Activated CD4-positive, alpha-beta T cell treated with anti-CD3 and anti-CD28 coated beads, Interleukin-2, amount 10 ng/mL, durations not matched to agents 24 days and 14 days (primary cell): ENCODE measurements around the gene PRR36. TPM values are rescaled to one million over a fixed set of nuclear protein-coding genes. Genes with fewer than 3 reads are reported as not detected.

Source experiments
- DNase-seq: peaks from one replicate; pipeline ENCODE4 v3.0.0; 2022
- H3K27ac Mint-ChIP-seq: one replicate; pipeline ENCODE4 v1.8.0; 2022; ENCODE audit warnings: mild to moderate bottlenecking, mixed read lengths
- H3K27me3 Mint-ChIP-seq: one replicate; pipeline ENCODE4 v1.8.0; 2022; ENCODE audit warnings: mixed read lengths
- H3K36me3 Mint-ChIP-seq: one replicate; pipeline ENCODE4 v1.8.0; 2022; ENCODE audit warnings: low read depth, mild to moderate bottlenecking, mixed read lengths
- H3K4me1 Mint-ChIP-seq: one replicate; pipeline ENCODE4 v1.8.0; 2021; ENCODE audit warnings: mixed read lengths
- H3K4me3 Mint-ChIP-seq: one replicate; pipeline ENCODE4 v1.8.0; 2022; ENCODE audit warnings: mild to moderate bottlenecking, moderate library complexity, mixed read lengths
- H3K9me3 Mint-ChIP-seq: one replicate; pipeline ENCODE4 v1.8.0; 2021; ENCODE audit warnings: mixed read lengths
- intact Hi-C: fragments of 100-400 bp; cut with micrococcal nuclease; formaldehyde crosslinking; loops from one replicate; pipeline ENCODE4 v1.15.1; 2023
- total RNA-seq: library from RNA; stranded (reverse); gene quantifications from 2 replicates; pipeline ENCODE4 v1.2.3, GENCODE V29; 2022

Gene PRR36
- total RNA-seq, 1 donor from 2014 or later: 0.21 TPM

DNA sequence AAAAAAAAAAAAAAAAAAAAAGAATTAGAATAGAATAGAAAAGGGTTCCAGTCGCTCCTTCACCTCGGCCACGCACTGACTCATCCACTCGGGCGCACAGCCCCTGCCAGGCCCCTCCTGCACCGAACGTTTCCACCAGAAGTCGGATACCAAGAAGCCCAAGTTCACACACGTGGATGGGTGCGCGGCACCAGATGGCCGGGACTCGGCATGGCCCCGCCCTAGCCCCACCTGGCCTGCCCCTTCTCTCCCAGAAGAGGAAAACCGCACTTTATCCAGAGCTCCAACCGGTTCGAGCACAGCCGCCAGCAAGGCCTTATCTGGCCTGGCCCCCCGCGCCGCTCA, 5.9 kb downstream of the PRR36 start:
- H3K9me3 Mint-ChIP-seq: peaks cover 9% of the 10 kb centered on the region
- peaks cover 28% of the 10 kb centered on the region for H3K4me1 Mint-ChIP-seq
- intact Hi-C loops: loop anchor here (2.0 kb wide), 1 partner anchor 35 kb away; the partner anchor contains the start of gene MAP2K7
- no peak for DNase-seq
- H3K27ac Mint-ChIP-seq: no peak overlapping the region
- H3K27me3 Mint-ChIP-seq: peaks cover 38% of the 10 kb centered on the region
- peak overlapping the region; percentile 80 for H3K4me3 Mint-ChIP-seq
- no peaks in the 10 kb centered on the region for H3K36me3 Mint-ChIP-seq

DNA sequence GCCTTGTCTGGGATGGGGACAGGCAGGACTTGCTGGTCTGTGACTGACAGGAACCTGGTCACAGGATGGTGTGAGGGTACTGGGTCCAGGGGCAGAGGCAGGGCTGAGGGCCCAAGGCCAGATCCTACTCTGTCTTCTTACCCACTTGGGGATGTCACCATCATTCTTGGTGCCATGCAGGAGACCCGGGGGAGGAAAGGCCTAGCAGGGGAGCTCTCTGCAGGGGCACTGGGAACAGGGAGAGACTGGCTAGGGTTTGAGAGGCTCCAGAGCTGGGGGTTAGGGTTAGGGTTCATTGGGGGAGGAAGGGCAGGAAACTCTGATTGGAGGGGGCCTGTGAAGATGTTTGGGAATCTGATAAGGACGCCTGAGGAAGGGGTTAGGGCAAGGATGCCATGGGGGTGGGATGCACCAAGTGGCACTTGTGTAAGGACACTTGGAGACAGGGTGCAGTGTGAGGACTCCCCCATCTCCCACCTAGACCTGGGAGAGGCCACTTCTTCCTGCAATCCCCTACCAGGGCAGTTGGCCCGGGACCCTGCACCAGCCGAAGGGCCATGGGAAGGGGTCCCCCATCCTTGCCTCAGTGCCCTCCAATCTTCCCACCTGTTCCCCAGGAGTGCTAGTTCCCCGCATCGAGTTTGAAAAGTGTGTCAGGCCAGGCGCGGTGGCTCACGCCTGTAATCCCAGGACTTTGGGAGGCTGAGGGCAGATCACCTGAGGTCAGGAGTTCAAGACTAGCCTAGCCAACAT, 6.9 kb downstream of the PRR36 start:
- Mint-ChIP-seq H3K4me3 (no peak overlapping the region), H3K27ac (no peak overlapping the region), H3K27me3 (peaks cover 34% of the 10 kb centered on the region), H3K36me3 (no peaks in the 10 kb centered on the region), H3K9me3 (peaks cover 9% of the 10 kb centered on the region), H3K4me1 (peaks cover 26% of the 10 kb centered on the region)
- intact Hi-C loops: no loop called here
- no peak for DNase-seq

DNA sequence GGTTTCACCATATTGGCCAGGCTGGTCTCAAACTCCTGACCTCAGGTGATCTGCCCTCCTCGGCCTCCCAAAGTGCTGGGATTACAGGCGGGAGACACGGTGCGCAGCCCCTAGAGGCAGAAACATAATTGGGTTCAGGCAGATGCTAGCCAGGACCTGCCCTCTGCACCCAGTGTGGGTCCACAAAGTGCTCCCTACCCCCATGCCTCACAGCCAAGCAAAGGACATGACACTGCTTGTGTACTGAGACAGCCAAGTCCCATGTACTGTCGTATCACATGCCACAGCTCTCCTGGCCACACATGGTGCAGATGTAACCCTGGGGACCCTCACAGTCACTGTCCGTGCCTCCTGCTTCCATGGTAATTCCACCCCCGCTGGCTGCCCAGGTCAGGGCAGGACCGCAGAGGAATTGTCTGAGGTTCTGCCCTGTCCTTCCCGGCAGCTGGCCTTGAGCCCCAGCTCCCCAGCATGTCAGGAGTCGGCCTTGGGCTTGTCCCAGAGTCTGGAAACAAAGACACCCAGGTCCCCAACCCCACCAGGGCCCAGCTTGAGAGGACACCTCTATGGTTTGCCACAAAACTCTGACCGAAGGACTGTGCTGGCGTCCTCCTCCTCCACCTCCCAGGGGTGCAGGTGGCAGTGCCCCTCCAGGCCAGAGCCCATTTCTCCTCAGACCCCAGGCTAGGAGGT, 7.6 kb downstream of the PRR36 start:
- H3K4me3 Mint-ChIP-seq: no peak overlapping the region
- intact Hi-C loops: no loop called here
- H3K9me3 Mint-ChIP-seq: peaks cover 7% of the 10 kb centered on the region
- no peak overlapping the region for H3K27ac Mint-ChIP-seq
- no peaks in the 10 kb centered on the region for H3K36me3 Mint-ChIP-seq
- H3K27me3 Mint-ChIP-seq: peaks cover 27% of the 10 kb centered on the region
- DNase-seq: no peak
- peaks cover 21% of the 10 kb centered on the region for H3K4me1 Mint-ChIP-seq

DNA sequence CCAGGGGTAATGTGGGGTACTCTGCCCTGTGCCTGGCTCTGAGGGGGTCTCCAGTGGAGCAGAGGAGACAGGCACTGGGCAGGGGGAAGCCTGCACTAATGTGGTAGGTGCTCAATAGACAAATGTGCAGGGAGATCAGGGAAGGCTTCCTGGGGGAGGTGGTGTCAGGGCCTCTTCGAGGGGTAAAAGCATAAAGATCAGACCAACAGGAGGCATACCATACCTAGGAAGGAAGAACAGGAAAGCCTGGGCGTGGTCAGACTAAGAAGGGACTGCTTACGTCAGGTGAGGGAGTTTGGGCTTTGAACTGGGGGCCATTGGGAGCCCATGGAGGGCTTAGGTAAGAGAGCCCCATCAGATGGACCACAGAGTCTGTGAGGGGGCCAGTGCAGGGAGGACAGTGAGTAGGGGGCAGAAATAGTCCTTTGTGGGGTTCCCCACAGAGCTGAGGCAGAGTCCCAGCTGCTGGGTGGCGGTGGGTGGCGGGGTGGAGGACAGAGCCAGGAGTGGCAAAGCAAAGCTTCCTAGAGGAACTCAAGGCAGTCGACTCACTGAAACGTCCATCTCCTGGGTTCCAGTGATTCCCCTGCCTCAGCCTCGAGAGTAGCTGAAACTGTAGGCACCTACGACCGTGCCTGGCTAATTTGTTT, 8.8 kb downstream of the PRR36 start:
- no peak overlapping the region for H3K4me3 Mint-ChIP-seq
- intact Hi-C loops: no loop called here
- H3K9me3 Mint-ChIP-seq: no peaks in the 10 kb centered on the region
- H3K27me3 Mint-ChIP-seq: peaks cover 30% of the 10 kb centered on the region
- H3K27ac Mint-ChIP-seq: no peak overlapping the region
- DNase-seq: no peak
- peaks cover 14% of the 10 kb centered on the region for H3K4me1 Mint-ChIP-seq
- no peaks in the 10 kb centered on the region for H3K36me3 Mint-ChIP-seq

DNA sequence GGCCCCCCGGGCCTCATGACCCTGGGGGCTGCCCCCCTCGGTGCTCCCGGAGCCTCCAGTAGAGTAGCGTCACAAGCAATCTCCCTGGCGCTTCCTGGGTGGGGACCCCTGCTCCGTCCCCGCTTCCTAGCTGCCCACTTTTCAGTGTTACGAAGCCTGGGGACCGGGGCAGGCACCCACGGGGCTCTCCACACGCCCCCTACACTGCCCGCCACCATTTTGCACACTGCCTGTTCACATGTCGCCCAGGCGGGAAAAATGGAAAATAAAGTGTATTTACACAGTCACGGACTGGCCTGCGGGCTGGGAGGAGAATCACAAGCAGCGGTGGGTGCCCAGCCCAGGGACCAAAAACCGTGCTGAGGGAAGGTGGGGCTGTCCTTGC, 9.5 kb downstream of the PRR36 start:
- intact Hi-C loops: no loop called here

DNA sequence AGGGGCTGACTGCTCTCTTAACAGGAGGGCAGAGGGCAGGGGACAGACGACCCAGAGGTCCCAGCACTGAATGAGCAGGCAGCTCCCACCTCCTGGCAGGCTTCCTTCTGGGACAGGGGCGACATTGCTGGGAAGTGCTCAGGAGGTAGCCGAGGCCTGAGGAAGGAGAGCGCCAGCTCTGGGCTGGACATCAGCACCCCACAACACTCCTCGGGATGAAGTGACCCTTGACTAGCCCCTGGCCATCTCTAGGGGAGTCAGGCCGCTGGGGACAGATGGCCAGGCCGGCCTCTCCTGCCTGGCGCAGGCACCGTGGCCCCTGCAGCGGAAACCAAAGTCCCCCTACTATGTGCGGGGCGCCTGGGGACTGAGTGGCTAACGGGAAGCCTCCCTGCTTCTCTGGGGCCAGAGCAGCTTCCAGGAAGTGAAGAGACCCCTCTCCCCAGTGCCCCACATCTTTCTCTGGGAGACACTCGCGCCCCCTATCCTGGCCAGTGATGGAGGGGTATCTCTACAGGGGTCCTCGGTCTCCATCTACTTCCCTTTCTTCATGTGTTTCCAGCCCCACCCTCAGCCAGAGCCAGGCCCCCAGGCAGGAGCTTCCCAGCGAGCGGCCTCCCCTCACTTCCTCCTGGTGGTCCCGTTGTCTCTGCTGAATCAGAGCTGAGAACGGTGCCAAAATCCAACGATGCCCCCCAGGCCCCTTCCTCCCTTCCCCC, 10.1 kb downstream of the PRR36 start:
- no peak for DNase-seq
- H3K9me3 Mint-ChIP-seq: no peaks in the 10 kb centered on the region
- H3K27me3 Mint-ChIP-seq: peaks cover 30% of the 10 kb centered on the region
- no peak overlapping the region for H3K27ac Mint-ChIP-seq
- H3K4me3 Mint-ChIP-seq: peak overlapping the region; percentile 28
- peaks cover 14% of the 10 kb centered on the region for H3K4me1 Mint-ChIP-seq
- no peaks in the 10 kb centered on the region for H3K36me3 Mint-ChIP-seq
- intact Hi-C loops: no loop called here

More for the DNA sequence above, 9.5 kb downstream of the PRR36 start:
- no peak overlapping the region for H3K4me3 Mint-ChIP-seq
- no peaks in the 10 kb centered on the region for H3K36me3 Mint-ChIP-seq
- H3K27ac Mint-ChIP-seq: no peak overlapping the region
- peaks cover 30% of the 10 kb centered on the region for H3K27me3 Mint-ChIP-seq
- DNase-seq: no peak
- peaks cover 14% of the 10 kb centered on the region for H3K4me1 Mint-ChIP-seq
- H3K9me3 Mint-ChIP-seq: no peaks in the 10 kb centered on the region

DNA sequence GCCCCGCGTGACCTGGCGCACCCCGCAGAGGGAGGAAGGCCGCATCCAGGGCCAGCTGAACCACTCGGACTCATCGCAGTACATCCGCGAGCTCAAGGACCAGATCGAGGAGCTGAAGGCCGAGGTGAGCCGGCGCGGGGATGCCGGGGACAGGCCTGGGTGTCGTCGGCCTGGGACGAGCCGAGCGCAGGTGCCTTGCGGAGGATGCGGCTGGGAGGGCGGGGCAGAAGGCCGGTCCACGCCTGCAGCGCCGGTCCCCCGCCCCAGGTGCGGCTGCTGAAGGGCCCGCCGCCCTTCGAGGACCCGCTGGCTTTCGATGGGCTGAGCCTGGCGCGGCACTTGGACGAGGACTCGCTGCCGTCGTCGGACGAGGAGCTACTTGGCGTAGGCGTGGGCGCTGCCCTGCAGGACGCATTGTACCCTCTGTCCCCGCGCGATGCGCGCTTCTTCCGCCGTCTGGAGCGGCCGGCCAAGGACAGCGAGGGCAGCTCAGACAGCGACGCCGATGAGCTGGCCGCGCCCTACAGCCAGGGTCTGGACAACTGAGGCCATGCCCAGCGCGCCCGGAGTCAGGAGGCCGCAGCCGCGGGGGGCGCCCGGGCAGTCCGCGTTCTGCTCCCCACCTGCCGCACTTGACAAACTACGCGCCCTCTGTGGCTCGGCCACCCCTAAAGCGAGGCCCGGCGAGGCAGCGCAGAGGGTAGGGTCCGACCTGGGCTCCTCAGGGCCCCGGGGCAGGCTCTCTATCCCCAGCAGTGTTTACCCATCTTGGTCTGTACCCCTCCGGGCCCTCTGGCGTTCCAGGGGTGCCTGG, 10.8 kb downstream of the PRR36 start:
- intact Hi-C loops: no loop called here
- no peak for DNase-seq

DNA sequence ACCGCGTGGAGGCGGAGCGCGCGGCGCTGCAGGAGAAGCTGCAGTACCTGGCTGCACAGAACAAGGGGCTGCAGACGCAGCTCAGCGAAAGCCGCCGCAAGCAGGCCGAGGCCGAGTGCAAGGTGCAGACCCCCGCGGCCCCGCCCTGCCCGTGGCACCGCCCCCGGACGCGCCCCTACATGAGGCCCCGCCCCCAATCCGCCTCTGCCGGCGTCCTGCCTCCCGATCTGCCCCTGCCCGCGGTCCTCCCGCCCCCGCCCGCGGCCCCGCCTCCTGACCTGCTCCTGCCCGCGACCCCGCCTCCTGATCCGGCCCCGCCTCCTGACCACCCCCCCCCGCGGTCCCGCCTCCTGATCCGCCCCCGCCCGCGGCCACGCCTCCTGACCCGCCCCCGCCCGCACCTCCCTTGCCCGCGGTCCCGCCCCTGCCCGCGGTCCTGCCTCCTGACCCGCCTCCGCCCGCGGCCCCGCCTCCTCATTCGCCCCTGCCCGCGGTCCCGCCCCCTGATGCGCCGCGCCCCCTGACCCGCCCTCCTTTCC, 11.7 kb downstream of the PRR36 start:
- H3K27me3 Mint-ChIP-seq: peaks cover 28% of the 10 kb centered on the region
- intact Hi-C loops: no loop called here
- peak; percentile 87 for DNase-seq
- H3K27ac Mint-ChIP-seq: no peak overlapping the region
- H3K4me1 Mint-ChIP-seq: peaks cover 7% of the 10 kb centered on the region
- no peaks in the 10 kb centered on the region for H3K36me3 Mint-ChIP-seq
- H3K9me3 Mint-ChIP-seq: no peaks in the 10 kb centered on the region
- H3K4me3 Mint-ChIP-seq: peak overlapping the region; percentile 62

More for the DNA sequence above, 10.8 kb downstream of the PRR36 start:
- H3K4me3 Mint-ChIP-seq: peak overlapping the region; percentile 28
- peaks cover 30% of the 10 kb centered on the region for H3K27me3 Mint-ChIP-seq
- H3K9me3 Mint-ChIP-seq: no peaks in the 10 kb centered on the region
- H3K4me1 Mint-ChIP-seq: peaks cover 9% of the 10 kb centered on the region
- no peaks in the 10 kb centered on the region for H3K36me3 Mint-ChIP-seq
- no peak overlapping the region for H3K27ac Mint-ChIP-seq

DNA sequence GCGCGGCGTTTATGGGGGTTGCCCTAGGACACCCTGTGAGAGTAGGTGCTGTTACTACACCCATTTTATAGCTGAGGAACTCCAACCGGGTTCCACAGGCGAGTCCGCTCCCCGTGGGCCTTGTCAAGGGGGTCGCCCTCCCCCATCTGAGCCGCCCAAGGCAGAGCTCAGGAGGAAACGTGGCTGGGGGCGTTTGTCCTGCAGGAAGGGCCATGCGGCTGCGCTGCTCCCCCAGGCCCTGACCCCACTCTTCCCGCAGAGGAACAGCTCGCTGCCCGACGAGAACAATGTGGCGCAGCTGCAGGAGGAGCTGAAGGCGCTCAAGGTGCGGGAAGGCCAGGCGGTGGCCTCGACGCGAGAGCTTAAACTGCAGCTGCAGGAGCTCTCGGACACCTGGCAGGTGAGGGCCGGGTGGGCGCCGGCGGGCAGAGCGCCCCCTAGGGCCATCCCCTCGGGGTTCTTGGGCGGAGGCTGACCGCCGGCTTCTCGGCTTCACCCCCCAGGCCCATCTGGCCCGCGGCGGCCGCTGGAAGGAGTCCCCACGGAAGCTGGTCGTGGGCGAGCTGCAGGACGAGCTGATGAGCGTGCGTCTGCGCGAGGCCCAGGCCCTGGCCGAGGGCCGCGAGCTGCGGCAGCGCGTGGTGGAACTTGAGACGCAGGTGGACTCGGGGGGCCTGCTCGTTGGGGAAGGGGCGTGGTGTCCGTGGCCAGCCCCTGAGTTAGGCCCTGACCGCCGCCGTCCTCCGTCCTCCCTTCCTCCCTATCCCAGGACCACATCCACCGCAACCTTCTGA, 12.4 kb downstream of the PRR36 start:
- no peak overlapping the region for H3K27ac Mint-ChIP-seq

DNA sequence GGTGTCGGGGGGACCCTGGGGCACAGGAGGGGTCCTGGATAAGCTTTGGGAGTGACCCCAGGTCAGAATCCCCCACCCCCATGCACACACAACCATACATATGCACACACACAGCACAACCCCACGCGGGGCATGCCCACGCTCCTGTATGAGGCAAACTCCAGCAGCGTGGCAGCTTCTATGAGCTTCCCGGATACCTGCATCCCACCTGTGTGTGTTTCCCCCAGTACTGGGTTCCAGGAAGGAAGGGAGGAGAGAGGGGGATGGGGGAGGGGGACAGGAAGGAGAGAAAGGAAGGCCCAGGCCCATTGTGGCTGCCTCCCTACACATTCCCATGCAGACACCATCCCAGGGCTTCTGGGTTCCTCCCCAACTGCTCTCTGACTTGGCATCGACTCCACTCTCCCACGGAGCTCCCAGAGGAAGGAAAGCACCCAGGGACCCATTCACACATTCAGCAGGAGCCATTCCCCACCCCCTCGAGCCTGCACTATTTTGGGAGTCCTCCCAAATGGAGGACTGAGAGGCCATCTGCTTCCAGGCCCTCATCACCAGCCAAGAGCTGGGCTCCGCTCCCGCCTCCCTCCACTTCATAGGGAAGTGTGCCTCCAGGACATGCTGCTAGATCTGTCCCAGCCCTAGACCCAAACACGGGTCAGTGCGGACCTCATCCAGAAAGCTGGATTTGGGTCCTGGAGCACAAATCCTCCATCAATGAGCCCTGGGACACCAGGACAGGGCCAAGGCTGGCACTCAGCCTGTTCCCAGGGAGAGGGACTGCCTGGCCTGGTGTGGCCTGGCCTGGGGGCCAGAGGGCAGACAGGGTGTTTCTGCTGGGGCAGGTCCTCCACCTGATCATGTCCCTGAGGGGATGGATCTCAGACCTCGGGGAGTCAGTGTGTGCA, 13.2 kb downstream of the PRR36 start:
- intact Hi-C loops: no loop called here
- no peak overlapping the region for H3K27ac Mint-ChIP-seq
- H3K27me3 Mint-ChIP-seq: peaks cover 21% of the 10 kb centered on the region
- no peak for DNase-seq
- no peak overlapping the region for H3K4me3 Mint-ChIP-seq
- no peaks in the 10 kb centered on the region for H3K36me3 Mint-ChIP-seq
- H3K9me3 Mint-ChIP-seq: no peaks in the 10 kb centered on the region
- H3K4me1 Mint-ChIP-seq: peaks cover 7% of the 10 kb centered on the region

More for the DNA sequence above, 12.4 kb downstream of the PRR36 start:
- Mint-ChIP-seq H3K9me3 (no peaks in the 10 kb centered on the region), H3K4me3 (peak overlapping the region; percentile 62), H3K27me3 (peaks cover 21% of the 10 kb centered on the region), H3K36me3 (no peaks in the 10 kb centered on the region), H3K4me1 (peaks cover 7% of the 10 kb centered on the region)
- intact Hi-C loops: no loop called here
- DNase-seq: no peak

DNA sequence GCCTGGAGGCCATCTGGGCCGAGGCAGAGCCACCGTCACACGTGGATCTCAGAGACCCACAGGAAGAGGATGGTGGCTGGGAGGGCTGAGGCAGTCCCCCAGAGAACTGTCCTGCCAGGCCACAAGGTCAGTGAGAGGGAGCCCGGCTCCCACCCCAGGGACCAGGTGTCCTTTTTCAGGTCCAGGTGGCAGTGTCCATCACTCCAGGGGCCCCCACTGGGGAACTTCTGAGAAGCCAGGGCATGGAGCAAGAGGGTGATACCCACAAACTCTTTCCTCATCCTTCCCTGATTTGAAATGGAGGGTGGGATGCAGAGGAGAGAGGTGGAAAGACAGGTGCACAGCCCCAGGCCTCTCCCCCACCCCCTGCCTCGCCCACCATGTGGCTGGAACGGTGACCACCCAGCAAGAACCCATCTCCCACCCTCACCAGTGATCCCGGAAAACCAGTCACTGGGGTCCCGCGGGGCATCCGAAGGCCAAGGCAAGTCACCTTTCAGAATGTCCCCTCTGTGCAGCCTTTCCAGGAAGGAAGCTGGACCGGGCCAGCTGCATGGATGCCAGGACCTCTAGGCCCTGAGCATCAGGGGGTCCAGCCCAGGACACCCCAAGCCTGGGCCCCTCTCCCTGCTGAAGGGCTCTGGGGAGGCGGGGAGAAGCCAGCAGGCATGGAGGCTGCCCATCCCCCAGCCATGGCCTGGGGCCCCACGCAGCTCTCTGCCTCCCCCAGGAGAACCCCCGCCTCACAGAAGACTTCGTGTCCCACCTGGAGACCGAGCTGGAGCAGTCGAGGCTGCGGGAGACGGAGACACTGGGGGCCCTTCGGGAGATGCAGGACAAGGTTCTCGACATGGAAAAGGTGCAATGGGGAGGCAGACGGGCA, 14.1 kb downstream of the PRR36 start:
- intact Hi-C loops: no loop called here
- Mint-ChIP-seq H3K4me1 (peaks cover 3% of the 10 kb centered on the region), H3K4me3 (no peak overlapping the region), H3K36me3 (no peaks in the 10 kb centered on the region), H3K9me3 (no peaks in the 10 kb centered on the region), H3K27ac (no peak overlapping the region), H3K27me3 (peaks cover 17% of the 10 kb centered on the region)
- DNase-seq: no peak
